ENCODE data around the gene HOXD1.

The HOXD1 gene

GRCh38 chr2:176154576-176155252 lies 33.8 kb upstream of the HOXD1 start:
- DNase-seq, result no peak

- no peak for DNase-seq
These were observed 33.0 kb upstream of the HOXD1 start for GRCh38 chr2:176155356-176156044.

GRCh38 chr2:176156301-176156806 lies 32.1 kb upstream of the HOXD1 start:
- no peak for DNase-seq

DNA sequence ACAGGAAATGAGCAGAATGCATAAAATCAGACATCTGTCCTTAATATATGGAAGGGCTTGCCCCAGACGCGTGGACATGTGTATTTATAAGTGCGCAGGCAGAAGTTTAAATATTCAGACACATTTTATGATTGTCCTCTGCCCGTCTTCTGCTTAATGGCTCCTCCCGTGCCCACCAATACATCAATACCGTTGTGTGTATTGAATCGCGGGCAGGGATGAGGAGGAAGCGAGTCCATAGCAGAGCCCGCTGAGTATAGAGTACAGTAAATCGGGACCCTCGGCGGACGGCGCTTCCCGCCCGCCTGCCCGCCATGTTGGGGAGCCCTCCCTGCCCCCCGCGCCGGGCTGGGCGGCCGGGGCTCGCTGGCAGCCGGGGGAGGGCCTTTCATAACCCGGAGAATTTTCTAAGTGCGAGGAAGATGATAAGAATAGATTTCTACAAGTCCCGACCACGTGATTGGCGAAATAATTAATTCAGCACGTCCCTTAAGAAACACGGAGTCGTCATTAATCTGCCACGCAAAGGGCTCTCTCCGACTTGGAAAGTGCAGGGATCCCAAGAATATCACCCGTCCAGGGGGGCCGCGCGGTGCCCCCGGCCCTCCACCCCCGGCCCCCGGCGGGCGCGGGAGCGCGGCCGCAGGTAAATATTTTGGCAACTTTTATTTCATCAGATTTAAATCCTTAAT lies 31.5 kb upstream of the HOXD1 start, which contains the start of gene HOXD3:
Gene HOXD3, plus strand, starts transcription at position 501 of the 692 bp plus-strand sequence. CDS start 11,808 bp downstream, outside the sequence.
- no peak for DNase-seq

GRCh38 chr2:176157499-176158185 lies 30.8 kb upstream of the HOXD1 start:
- no peak for DNase-seq

GRCh38 chr2:176158186-176158591 lies 30.3 kb upstream of the HOXD1 start:
- DNase-seq, result no peak

GRCh38 chr2:176158855-176159662 lies 29.4 kb upstream of the HOXD1 start:
- no peak for DNase-seq

GRCh38 chr2:176159663-176160250 lies 28.7 kb upstream of the HOXD1 start:
- DNase-seq, result no peak

DNA sequence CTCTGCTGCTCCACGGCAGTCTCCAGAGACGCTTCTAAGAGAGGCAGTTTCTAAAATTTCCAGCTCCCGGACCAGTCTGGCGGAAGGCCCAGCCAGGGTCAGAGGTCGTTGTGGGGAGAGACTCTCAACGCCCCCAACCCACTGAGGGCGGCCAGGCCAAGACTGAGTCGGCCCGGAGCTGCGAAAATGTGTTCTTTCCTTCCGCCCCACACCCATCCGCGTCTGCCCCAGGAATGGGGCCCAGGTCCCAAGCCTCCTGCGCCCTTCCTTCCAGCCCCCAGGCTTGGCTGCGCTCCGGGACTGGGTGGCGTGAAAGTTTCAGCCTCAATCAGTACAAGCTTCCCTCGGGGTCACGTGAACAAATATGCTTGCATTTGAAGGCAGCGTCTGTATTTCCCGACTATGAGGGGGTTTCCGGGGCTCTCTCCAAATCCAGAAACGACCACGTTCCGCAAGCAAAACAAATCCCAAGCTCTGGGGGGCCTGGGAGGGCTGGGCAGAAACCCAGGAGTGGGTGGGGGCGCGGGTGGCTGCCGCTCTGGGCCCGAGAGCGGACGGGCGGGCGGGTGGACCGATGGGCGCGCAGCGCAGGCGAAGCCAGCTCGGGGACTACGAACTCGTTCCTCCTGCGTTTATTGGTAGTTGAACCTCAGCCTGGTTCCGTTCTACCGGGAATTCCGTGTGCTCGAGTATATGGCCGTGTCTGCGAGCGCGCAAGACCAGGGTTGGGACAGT lies 28.1 kb upstream of the HOXD1 start:
- DNase-seq, result no peak

GRCh38 chr2:176160986-176161824 lies 27.3 kb upstream of the HOXD1 start:
- DNase-seq, result no peak

- DNase-seq, result no peak
These were observed 26.4 kb upstream of the HOXD1 start for GRCh38 chr2:176161825-176162626.

- no peak for DNase-seq
These were observed 25.4 kb upstream of the HOXD1 start for GRCh38 chr2:176162911-176163671.

GRCh38 chr2:176163672-176164056 lies 24.8 kb upstream of the HOXD1 start:
- DNase-seq, result no peak

- DNase-seq, result no peak
These were observed 24.3 kb upstream of the HOXD1 start for GRCh38 chr2:176164201-176164600.

DNA sequence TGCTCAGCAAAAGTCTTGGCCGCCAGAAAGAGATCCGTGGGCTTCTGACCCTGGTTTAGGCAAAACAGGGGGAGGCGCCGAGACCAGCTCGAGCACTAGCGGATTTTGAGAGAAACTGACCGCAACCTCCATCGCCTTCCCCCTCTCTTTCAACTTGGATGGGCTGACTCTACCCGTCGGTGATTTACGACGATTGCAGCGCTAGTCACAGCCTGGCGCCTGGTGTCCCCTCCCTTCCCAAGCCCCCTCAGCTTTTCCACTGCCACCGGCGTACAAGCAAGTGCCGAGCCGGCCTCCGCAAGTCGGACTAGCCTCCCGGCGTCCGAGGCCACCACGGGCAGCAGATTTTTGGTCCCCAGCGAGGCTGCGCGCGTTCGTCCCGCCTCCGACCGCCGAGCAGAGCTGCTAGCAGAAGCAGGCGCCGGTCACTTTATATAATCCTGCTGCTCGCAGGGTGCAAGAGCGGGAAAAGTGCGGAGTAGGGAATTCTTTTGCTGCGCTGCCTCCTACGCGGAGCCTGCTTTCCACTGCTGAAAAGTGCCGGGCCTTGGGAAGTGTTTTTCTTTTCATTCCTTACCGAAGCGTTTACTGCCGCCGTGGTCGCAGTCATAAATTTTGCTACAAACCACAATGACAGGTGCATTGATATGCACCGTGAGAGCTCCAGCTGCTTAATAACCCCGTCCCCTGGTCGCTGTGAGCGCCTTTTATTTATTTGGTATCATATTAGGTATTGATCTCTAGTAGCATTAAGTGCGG lies 23.7 kb upstream of the HOXD1 start:
- DNase-seq, result no peak

DNA sequence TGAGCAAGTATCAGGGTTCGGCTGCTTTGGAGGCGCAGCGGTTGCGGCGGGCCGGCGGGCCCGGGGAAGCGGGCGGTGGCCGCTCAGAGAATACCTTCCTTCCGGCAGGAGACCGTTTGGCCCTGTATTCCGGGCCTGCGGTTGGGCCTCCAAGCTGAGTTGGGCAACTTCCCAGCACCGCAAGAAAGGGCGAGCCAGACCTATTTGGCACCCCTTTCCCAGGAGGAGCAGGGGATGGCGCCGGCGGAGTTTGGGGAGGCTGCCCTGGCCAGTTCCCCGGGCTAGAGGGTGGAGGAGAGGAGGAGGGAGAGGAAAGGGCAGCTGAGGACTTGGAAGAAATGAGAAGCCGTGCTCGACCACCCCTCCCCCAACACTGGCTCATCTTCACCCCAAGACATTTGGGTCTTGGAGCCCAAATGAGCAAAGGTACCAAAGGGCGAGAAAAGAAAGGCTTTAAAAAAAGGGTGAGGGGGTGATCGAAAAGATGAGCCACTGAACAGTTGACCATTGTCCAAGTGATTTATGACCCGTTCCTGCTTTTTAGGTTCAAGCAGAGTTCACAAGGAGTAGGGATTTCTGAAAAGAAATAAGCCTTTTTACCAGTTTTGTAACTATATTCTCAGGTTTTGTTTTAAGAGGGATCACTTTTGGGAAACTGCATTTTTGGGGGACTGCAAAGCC lies 23.0 kb upstream of the HOXD1 start:
- DNase-seq, result no peak

DNA sequence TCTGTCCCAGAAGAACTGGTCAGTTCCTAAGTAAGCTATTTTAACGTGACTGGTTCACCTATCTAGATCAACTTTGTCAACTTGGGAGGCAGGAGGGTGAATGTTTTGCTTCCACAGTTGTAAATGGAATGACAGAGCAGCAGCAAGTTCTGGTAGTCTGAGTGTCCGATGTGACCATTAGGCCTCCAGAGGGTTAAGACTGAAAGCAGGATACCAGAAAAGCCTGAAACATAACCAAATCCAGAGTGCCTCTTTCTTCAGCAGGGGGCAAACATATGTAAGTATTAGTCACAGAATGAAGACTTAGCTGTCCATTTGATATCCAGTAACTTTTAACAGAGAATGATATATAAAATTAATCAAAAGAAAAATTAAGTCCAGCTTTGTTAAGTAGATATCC lies 22.2 kb upstream of the HOXD1 start:
- no peak for DNase-seq

Data from amniotic stem cell (primary cell).